Mesenchymal stem cell (in vitro differentiated cells and primary cell): Measurements from ENCODE around the gene DNM1.

Source experiments
- DNase-seq: peaks from one replicate; pipeline ENCODE4 v3.0.0-alpha.2; 2013
- H2AFZ ChIP-seq: one replicate; pipeline ENCODE4 v1.6.1; 2013; ENCODE audit warnings: low read depth, mild to moderate bottlenecking, control low read depth, inconsistent platforms, low read length, moderate library complexity
- H2AK5ac ChIP-seq: 2 replicates; pipeline ENCODE4 v1.6.1; 2013; ENCODE audit warnings: low read length, moderate library complexity, mild to moderate bottlenecking, inconsistent platforms; ENCODE audit not compliant: severe bottlenecking
- H2BK120ac ChIP-seq: one replicate; pipeline ENCODE4 v1.6.1; 2013; ENCODE audit warnings: low read depth, mild to moderate bottlenecking, inconsistent platforms, low read length, moderate library complexity
- H2BK12ac ChIP-seq, 2 experiments: one replicate each; pipeline ENCODE4 v1.6.1; 2013; ENCODE audit warnings: inconsistent platforms in 2 of 2, low read length in 2 of 2, mild to moderate bottlenecking in 2 of 2, moderate library complexity in 2 of 2, control low read depth in 1 of 2
- H2BK15ac ChIP-seq: one replicate; pipeline ENCODE4 v1.6.1; 2013; ENCODE audit warnings: mild to moderate bottlenecking, low read depth, inconsistent platforms; ENCODE audit not compliant: poor library complexity, severe bottlenecking
- H2BK5ac ChIP-seq: 2 replicates; pipeline ENCODE4 v1.6.1; 2013; ENCODE audit warnings: low read depth, mild to moderate bottlenecking, low read length, control low read depth, inconsistent platforms; ENCODE audit not compliant: poor library complexity, severe bottlenecking
- H3K14ac ChIP-seq, 2 experiments: one replicate each; pipeline ENCODE4 v1.6.1; 2013; ENCODE audit warnings: inconsistent platforms in 2 of 2, low read length in 2 of 2, control low read depth in 1 of 2, mild to moderate bottlenecking in 1 of 2, moderate library complexity in 1 of 2
- H3K18ac ChIP-seq, 2 experiments: one replicate each; pipeline ENCODE4 v1.6.1; 2013; ENCODE audit warnings: inconsistent platforms in 2 of 2, low read length in 2 of 2, control low read depth in 1 of 2, low read depth in 1 of 2, mild to moderate bottlenecking in 1 of 2
- H3K23ac ChIP-seq, 2 experiments: one replicate each; pipeline ENCODE4 v1.6.1; 2013; ENCODE audit warnings: inconsistent platforms in 2 of 2, low read length in 2 of 2, mild to moderate bottlenecking in 2 of 2, moderate library complexity in 2 of 2, control low read depth in 1 of 2
- H3K27ac ChIP-seq: 2 replicates; pipeline ENCODE4 v1.5.1; 2013; ENCODE audit warnings: mild to moderate bottlenecking, moderate library complexity, low read length, control low read depth, inconsistent platforms; ENCODE audit not compliant: poor library complexity, severe bottlenecking
- H3K27me3 ChIP-seq, 2 experiments: 2 replicates each; pipeline versions ENCODE4 v1.6.1 to v1.7.0; 2013; ENCODE audit warnings: low read length in 2 of 2, mild to moderate bottlenecking in 2 of 2, moderate library complexity in 2 of 2, control low read depth in 1 of 2, inconsistent platforms in 1 of 2; ENCODE audit not compliant: control insufficient read depth in 1 of 2, insufficient read depth in 1 of 2
- H3K36me3 ChIP-seq, 2 experiments: 2 replicates each; pipeline versions ENCODE4 v1.6.1 to v1.7.0; 2013; ENCODE audit warnings: low read length in 2 of 2, control low read depth in 1 of 2, inconsistent platforms in 1 of 2, low read depth in 1 of 2, mild to moderate bottlenecking in 1 of 2; ENCODE audit not compliant: insufficient read depth in 2 of 2, control insufficient read depth in 1 of 2
- H3K4ac ChIP-seq, 2 experiments: one replicate each; pipeline ENCODE4 v1.6.1; 2013; ENCODE audit warnings: inconsistent platforms in 2 of 2, low read length in 2 of 2, mild to moderate bottlenecking in 2 of 2, moderate library complexity in 2 of 2, control low read depth in 1 of 2, low read depth in 1 of 2
- H3K4me1 ChIP-seq: 2 replicates; pipeline ENCODE4 v1.6.1; 2013; ENCODE audit warnings: low read depth, low read length, control low read depth; ENCODE audit not compliant: control insufficient read depth, insufficient read depth
- H3K4me2 ChIP-seq: 2 replicates; pipeline ENCODE4 v1.6.1; 2013; ENCODE audit warnings: low read length, mild to moderate bottlenecking, inconsistent platforms; ENCODE audit not compliant: poor library complexity, severe bottlenecking
- H3K4me3 ChIP-seq, 2 experiments: 2 replicates each; pipeline versions ENCODE4 v1.5.1 to v1.7.0; 2013; ENCODE audit warnings: low read length in 2 of 2, mild to moderate bottlenecking in 2 of 2, control low read depth in 1 of 2, low read depth in 1 of 2; ENCODE audit not compliant: insufficient read depth in 1 of 2
- H3K79me1 ChIP-seq: replicated peaks from 2 replicates; pipeline ENCODE4 v1.6.1; 2013; ENCODE audit warnings: mild to moderate bottlenecking, control low read depth, low read length, inconsistent platforms; ENCODE audit not compliant: poor library complexity, severe bottlenecking
- H3K9ac ChIP-seq: 2 replicates; pipeline ENCODE4 v1.7.0; 2013; ENCODE audit warnings: mild to moderate bottlenecking, low read length, moderate library complexity
- H3K9me3 ChIP-seq: 2 replicates; pipeline ENCODE4 v1.7.0; 2013; ENCODE audit warnings: mild to moderate bottlenecking, low read length; ENCODE audit not compliant: control insufficient read depth
- H4K8ac ChIP-seq: one replicate; pipeline ENCODE4 v1.6.1; 2013; ENCODE audit warnings: inconsistent platforms, mild to moderate bottlenecking, low read length, moderate library complexity
- H4K91ac ChIP-seq: one replicate; pipeline ENCODE4 v1.6.1; 2013; ENCODE audit warnings: mild to moderate bottlenecking, low read length, inconsistent platforms
- WGBS: methylation state at CpG from one replicate; pipeline ENCODE4 v1.1.7; 2013; ENCODE audit warnings: mixed read lengths; 5-methylcytosine and 5-hydroxymethylcytosine counted together

The DNM1 gene

GRCh38 chr9:128242124-128242523 lies 38.9 kb downstream of the DNM1 start:
- Histone ChIP-seq H3K79me1 (peaks cover 1% of the 10 kb centered on the region), H4K91ac (no peak overlapping the region), H3K9me3 (no peaks in the 10 kb centered on the region), H3K4ac (no peak overlapping the region), H3K27me3 (no peaks in the 10 kb centered on the region), H3K9ac (peak overlapping the region; percentile 19), H3K23ac (no peak overlapping the region), H2BK12ac (no peak overlapping the region), H2BK15ac (no peak overlapping the region), H3K27ac (no peak overlapping the region), H3K18ac (no peak overlapping the region), H3K36me3 (peaks cover 23 to 51% of the 10 kb centered on the region in 2 experiments), H3K4me2 (no peak overlapping the region), H2AK5ac (no peak overlapping the region), H3K14ac (no peak overlapping the region), H2AFZ (no peak overlapping the region), H3K4me1 (peaks cover 35% of the 10 kb centered on the region), H2BK5ac (no peak overlapping the region), H3K4me3 (no peak overlapping the region), H4K8ac (no peak overlapping the region), H2BK120ac (no peak overlapping the region)
- WGBS, result 94% methylated on average over 3 of the region's 4 CpGs
- DNase-seq, result no peak

- Histone ChIP-seq H3K27me3 (no peaks in the 10 kb centered on the region), H4K91ac (no peak overlapping the region), H3K9ac (peak overlapping the region; percentile 94), H2BK12ac (no peak overlapping the region), H2BK15ac (peak overlapping the region; percentile 54), H2AFZ (no peak overlapping the region), H3K9me3 (no peaks in the 10 kb centered on the region), H3K79me1 (peaks cover 1% of the 10 kb centered on the region), H3K27ac (no peak overlapping the region), H2BK120ac (no peak overlapping the region), H3K23ac (no peak overlapping the region), H3K36me3 (peaks cover 30 to 54% of the 10 kb centered on the region in 2 experiments), H4K8ac (no peak overlapping the region), H3K4me2 (no peak overlapping the region), H3K18ac (no peak overlapping the region), H3K4me3 (peak overlapping the region in 1 of 2 experiments; percentile 87), H3K4me1 (peaks cover 37% of the 10 kb centered on the region), H3K4ac (no peak overlapping the region), H2BK5ac (no peak overlapping the region), H3K14ac (no peak overlapping the region), H2AK5ac (no peak overlapping the region)
- WGBS, result 78% methylated on average over 5 of the region's 7 CpGs
- no peak for DNase-seq
Observed at GRCh38 chr9:128242828-128243214, 39.6 kb downstream of the DNM1 start.

- no peak for DNase-seq
- no peak overlapping the region for H2AFZ ChIP-seq
- peak overlapping the region; percentile 70 for H2BK15ac ChIP-seq
- H3K79me1 ChIP-seq, result peaks cover 1% of the 10 kb centered on the region
- peak overlapping the region; percentile 94 for H3K9ac ChIP-seq
- 72% methylated on average over 10 of the region's 13 CpGs for WGBS
- no peak overlapping the region for H2BK5ac ChIP-seq
- no peak overlapping the region for H3K27ac ChIP-seq
- peaks cover 37% of the 10 kb centered on the region for H3K4me1 ChIP-seq
- peak overlapping the region; percentile 81 for H4K91ac ChIP-seq
- H3K18ac ChIP-seq, result peak overlapping the region; percentile 14 to 51
- peak overlapping the region in 1 of 2 experiments; percentile 87 for H3K4me3 ChIP-seq
- H2BK12ac ChIP-seq, result peak overlapping the region in 1 of 2 experiments; percentile 19
- no peak overlapping the region for H3K4me2 ChIP-seq
- H3K36me3 ChIP-seq, result peaks cover 33 to 57% of the 10 kb centered on the region in 2 experiments
- H3K27me3 ChIP-seq, result no peaks in the 10 kb centered on the region
- H3K14ac ChIP-seq, result peak overlapping the region; percentile 29 to 65
- no peak overlapping the region for H2AK5ac ChIP-seq
- H2BK120ac ChIP-seq, result peak overlapping the region; percentile 37
- no peaks in the 10 kb centered on the region for H3K9me3 ChIP-seq
- H4K8ac ChIP-seq, result peak overlapping the region; percentile 19
- no peak overlapping the region for H3K23ac ChIP-seq
- H3K4ac ChIP-seq, result peak overlapping the region in 1 of 2 experiments; percentile 42
Observed at GRCh38 chr9:128243215-128244018, 40.2 kb downstream of the DNM1 start.

DNA sequence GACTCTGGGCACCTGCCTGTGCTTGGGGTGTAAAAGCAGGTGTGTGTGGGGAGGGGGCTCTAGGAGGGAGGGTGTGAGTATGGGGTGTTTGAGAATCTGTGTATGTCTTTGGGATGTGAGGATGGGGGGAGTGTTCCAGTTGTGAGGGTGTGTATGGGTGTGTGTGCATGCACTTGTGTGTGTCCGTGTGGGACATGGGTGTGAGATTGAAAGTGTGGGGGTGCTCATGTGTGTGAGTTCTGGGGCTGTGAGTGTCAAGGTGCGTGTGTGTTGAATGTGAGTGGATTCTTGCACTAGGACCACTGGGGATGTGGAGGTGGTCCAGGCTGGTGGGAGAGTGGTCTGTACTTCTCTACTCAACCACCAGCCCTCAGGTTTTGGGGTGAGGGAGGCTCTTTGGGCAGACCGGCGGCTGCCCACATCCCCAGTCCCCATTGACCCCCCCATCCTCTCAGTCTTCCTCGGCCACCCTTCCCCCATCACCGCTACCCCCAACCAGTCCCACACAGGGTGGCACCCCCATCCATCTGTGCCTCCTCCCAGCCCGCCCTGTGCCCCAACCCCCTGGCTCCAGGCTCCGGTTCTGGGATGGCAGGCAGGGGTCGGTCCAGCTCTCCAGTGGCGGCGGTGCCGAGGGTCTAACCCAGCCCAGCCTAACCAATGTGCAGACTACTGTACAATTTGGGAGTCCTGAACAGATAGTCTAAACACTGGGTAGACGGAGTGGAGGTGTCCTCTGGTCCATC lies 41.1 kb downstream of the DNM1 start:
- Histone ChIP-seq H3K4me1 (peaks cover 37% of the 10 kb centered on the region), H2BK12ac (peak overlapping the region; percentile 44 to 90), H2AFZ (no peak overlapping the region), H3K79me1 (peaks cover 1% of the 10 kb centered on the region), H3K4ac (peak overlapping the region; percentile 75 to 94), H3K27ac (no peak overlapping the region), H2BK5ac (no peak overlapping the region), H4K91ac (peak overlapping the region; percentile 81), H2BK120ac (peak overlapping the region; percentile 90), H3K36me3 (peaks cover 35 to 59% of the 10 kb centered on the region in 2 experiments), H3K18ac (peak overlapping the region; percentile 81 to 92), H2BK15ac (peak overlapping the region; percentile 91), H3K4me3 (peak overlapping the region in 1 of 2 experiments; percentile 87), H3K23ac (peak overlapping the region in 1 of 2 experiments; percentile 81), H2AK5ac (peak overlapping the region; percentile 63), H3K9ac (peak overlapping the region; percentile 94), H3K9me3 (no peaks in the 10 kb centered on the region), H3K27me3 (no peaks in the 10 kb centered on the region), H4K8ac (peak overlapping the region; percentile 96), H3K14ac (peak overlapping the region in 1 of 2 experiments; percentile 71), H3K4me2 (no peak overlapping the region)
- DNase-seq, result no peak
- WGBS, result 74% methylated on average over 11 of the region's 13 CpGs
